GM10847 (cell line): ENCODE results near the gene SGPL1.

ENCODE experiments used
- POLR2A ChIP-seq: IDR thresholded peaks from 2 replicates; pipeline ENCODE4 v1.6.1; 2011; ENCODE audit not compliant: insufficient read length; ENCODE audit errors: extremely low read depth

The SGPL1 gene

GRCh38 chr10:70778267-70778924 is 37.4 kb upstream of the SGPL1 start:
- no peak for TF ChIP-seq POLR2A

GRCh38 chr10:70779088-70779487 is 36.7 kb upstream of the SGPL1 start:
- TF ChIP-seq POLR2A = no peak

GRCh38 chr10:70779511-70780369 is 36.0 kb upstream of the SGPL1 start:
- no peak for TF ChIP-seq POLR2A

- TF ChIP-seq POLR2A = no peak
Measured at GRCh38 chr10:70780370-70780760, 35.4 kb upstream of the SGPL1 start.

GRCh38 chr10:70780772-70781171 is 35.0 kb upstream of the SGPL1 start:
- TF ChIP-seq POLR2A = no peak

- TF ChIP-seq POLR2A = no peak
Measured at GRCh38 chr10:70781461-70782051, 34.2 kb upstream of the SGPL1 start.

- TF ChIP-seq POLR2A = no peak
Measured at GRCh38 chr10:70782086-70782745, 33.5 kb upstream of the SGPL1 start.

- TF ChIP-seq POLR2A = no peak
Measured at GRCh38 chr10:70782746-70783680, 32.7 kb upstream of the SGPL1 start.

- TF ChIP-seq POLR2A = no peak
Measured at GRCh38 chr10:70784016-70784415, 31.7 kb upstream of the SGPL1 start.

GRCh38 chr10:70784471-70784870 is 31.3 kb upstream of the SGPL1 start:
- no peak for TF ChIP-seq POLR2A

GRCh38 chr10:70785190-70785589 is 30.6 kb upstream of the SGPL1 start, which contains the start of gene TBATA:
TSS of gene TBATA (minus strand) at chr10:70785377. CDS start at chr10:70783379, 1,998 bp downstream.
- no peak for TF ChIP-seq POLR2A

- TF ChIP-seq POLR2A = no peak
Measured at GRCh38 chr10:70786799-70787415, 28.8 kb upstream of the SGPL1 start.

- no peak for TF ChIP-seq POLR2A
Measured at GRCh38 chr10:70791386-70792039, 24.2 kb upstream of the SGPL1 start.
